Measurements from ENCODE around the gene NEMP1.

NEMP1 gene

GRCh38 chr12:57107456-57108155 lies 29.0 kb upstream of the NEMP1 start:
- no peak for DNase-seq

- DNase-seq, result no peak
Measured at GRCh38 chr12:57106021-57106708, 27.6 kb upstream of the NEMP1 start.

GRCh38 chr12:57105011-57105753 lies 26.6 kb upstream of the NEMP1 start:
- no peak for DNase-seq

- DNase-seq, result no peak
Measured at GRCh38 chr12:57104292-57104910, 25.8 kb upstream of the NEMP1 start.

- DNase-seq, result no peak
Measured at GRCh38 chr12:57103856-57104255, 25.3 kb upstream of the NEMP1 start.

GRCh38 chr12:57101892-57102695 lies 23.5 kb upstream of the NEMP1 start:
- DNase-seq, result no peak

DNA sequence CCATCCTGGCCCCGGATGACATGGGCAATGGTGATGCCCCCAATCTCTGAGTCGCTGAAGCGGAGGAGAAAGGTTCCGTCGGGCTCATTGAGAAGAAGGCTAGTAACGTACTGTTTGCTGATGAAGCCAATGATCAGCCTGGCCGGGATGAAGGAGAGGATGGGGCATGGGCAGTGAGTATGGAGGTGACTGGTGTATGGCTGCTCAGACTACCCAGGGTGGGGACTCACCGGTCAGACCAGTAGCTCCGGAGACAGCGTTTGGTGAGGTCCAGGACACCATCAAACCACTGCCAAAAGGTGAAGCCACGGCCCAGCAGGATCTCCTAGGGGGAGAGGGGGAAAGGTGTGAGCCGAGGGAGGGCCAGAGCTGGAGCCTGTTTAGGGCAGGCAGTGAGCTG lies 21.2 kb upstream of the NEMP1 start:
- DNase-seq, result no peak

GRCh38 chr12:57099047-57099714 lies 20.6 kb upstream of the NEMP1 start:
- no peak for DNase-seq

GRCh38 chr12:57098546-57098945 lies 20.0 kb upstream of the NEMP1 start:
- no peak for DNase-seq

- DNase-seq, result no peak
Measured at GRCh38 chr12:57097554-57097835, 18.9 kb upstream of the NEMP1 start.

- DNase-seq, result no peak
Measured at GRCh38 chr12:57096748-57097553, 18.4 kb upstream of the NEMP1 start.

GRCh38 chr12:57096099-57096572 lies 17.5 kb upstream of the NEMP1 start:
- DNase-seq, result no peak

DNA sequence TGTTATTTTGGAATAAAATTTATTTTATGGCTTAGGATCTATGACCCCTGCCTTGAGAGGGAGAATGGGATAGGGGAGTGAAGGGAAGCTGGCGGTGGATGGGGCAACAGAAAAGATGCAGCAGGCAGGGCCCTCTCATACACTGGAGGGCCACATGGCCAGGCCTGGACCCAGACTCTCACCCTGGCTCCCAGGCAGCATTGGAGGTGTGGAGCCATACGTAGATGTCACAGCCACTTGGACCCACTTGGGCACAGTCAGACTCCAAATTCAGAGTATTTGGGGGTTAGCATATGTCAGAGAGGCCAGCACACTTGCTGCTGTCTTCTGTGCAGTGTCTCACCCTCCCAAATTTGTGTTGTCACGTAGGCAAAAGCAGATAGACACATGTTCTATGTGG lies 16.8 kb upstream of the NEMP1 start:
- DNase-seq, result no peak

GRCh38 chr12:57094208-57095160 lies 15.9 kb upstream of the NEMP1 start:
- DNase-seq, result no peak

- no peak for DNase-seq
Measured at GRCh38 chr12:57093415-57094207, 15.0 kb upstream of the NEMP1 start.

DNA sequence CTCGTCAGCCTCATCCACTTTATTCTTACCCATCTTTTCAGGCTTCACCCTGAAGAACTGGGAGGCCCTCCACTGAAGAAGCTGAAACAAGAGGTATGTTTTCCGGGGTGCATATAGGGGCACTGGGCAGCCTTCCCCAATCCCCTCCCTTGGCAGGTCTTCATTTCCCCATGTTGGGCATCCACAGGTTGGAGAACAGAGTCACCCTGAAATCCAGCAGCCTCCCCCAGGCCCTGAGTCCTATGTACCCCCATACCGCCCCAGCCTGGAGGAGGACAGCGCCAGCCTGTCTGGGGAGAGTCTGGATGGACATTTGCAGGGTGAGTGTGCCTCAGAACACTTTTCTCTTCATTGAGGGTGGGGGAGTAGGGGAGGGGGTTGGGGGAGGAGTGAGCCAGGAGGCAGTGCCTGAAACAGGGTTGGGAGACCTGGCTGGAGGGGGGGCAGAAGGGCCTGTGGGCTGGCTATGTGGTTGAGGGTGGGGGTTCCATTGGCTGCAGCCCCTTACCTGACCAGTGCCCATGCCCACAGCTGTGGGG lies 14.4 kb upstream of the NEMP1 start:
- DNase-seq, result no peak

- no peak for DNase-seq
Measured at GRCh38 chr12:57092529-57092862, 13.9 kb upstream of the NEMP1 start.

GRCh38 chr12:57091638-57092528 lies 13.3 kb upstream of the NEMP1 start:
- no peak for DNase-seq
